Neural cell (in vitro differentiated cells): Measurements from ENCODE around the gene DNAJB2.

ENCODE experiments used
- CTCF ChIP-seq: fragments of 450-650 bp; IDR thresholded peaks from 2 replicates; pipeline ENCODE4 v1.5.1; 2014; ENCODE audit warnings: antibody characterized with exemption, mild to moderate bottlenecking, moderate library complexity; ENCODE audit not compliant: poor library complexity, severe bottlenecking
- EP300 ChIP-seq: fragments of 450-650 bp; conservative IDR thresholded peaks from 2 replicates; pipeline ENCODE4 v1.6.1; 2014; ENCODE audit warnings: antibody characterized with exemption, mild to moderate bottlenecking, moderate library complexity; ENCODE audit not compliant: poor library complexity, severe bottlenecking
- EZH2 ChIP-seq: fragments of 200-600, 300-800 bp; shearing (Covaris generic), sonication (generic); IDR thresholded peaks from 2 replicates; pipeline ENCODE4 v1.6.1; 2014; ENCODE audit warnings: antibody characterized with exemption, low read length, borderline replicate concordance, mild to moderate bottlenecking; ENCODE audit not compliant: insufficient read depth, poor library complexity, severe bottlenecking
- MXI1 ChIP-seq: fragments of 450-650 bp; conservative IDR thresholded peaks from 2 replicates; pipeline ENCODE4 v1.6.1; 2014; ENCODE audit warnings: antibody characterized with exemption, mild to moderate bottlenecking; ENCODE audit not compliant: poor library complexity, severe bottlenecking
- POLR2AphosphoS5 ChIP-seq: IDR thresholded peaks from 2 replicates; pipeline ENCODE4 v1.6.1; 2012
- RAD21 ChIP-seq: fragments of 450-650 bp; conservative IDR thresholded peaks from 2 replicates; pipeline ENCODE4 v1.6.1; 2014; ENCODE audit warnings: antibody characterized with exemption, mild to moderate bottlenecking, moderate library complexity
- SMC3 ChIP-seq: fragments of 450-650 bp; conservative IDR thresholded peaks from 2 replicates; pipeline ENCODE4 v1.6.1; 2014; ENCODE audit warnings: antibody characterized with exemption, mild to moderate bottlenecking, moderate library complexity; ENCODE audit not compliant: poor library complexity
- TAF1 ChIP-seq: IDR thresholded peaks from 2 replicates; pipeline ENCODE4 v1.6.1; 2012; ENCODE audit warnings: low read depth
- TF ChIP-seq, protein P1 (sequence below): IDR thresholded peaks from 2 replicates; pipeline ENCODE4 v1.6.1; 2012; ENCODE audit warnings: borderline replicate concordance

GRCh38 chr2:219286436-219287115, 7.4 kb downstream of the DNAJB2 start:
- TF ChIP-seq CTCF, result no peak
- TF ChIP-seq EZH2, result no peak
- no peak for TF ChIP-seq EP300
- TF ChIP-seq, protein P1, sequence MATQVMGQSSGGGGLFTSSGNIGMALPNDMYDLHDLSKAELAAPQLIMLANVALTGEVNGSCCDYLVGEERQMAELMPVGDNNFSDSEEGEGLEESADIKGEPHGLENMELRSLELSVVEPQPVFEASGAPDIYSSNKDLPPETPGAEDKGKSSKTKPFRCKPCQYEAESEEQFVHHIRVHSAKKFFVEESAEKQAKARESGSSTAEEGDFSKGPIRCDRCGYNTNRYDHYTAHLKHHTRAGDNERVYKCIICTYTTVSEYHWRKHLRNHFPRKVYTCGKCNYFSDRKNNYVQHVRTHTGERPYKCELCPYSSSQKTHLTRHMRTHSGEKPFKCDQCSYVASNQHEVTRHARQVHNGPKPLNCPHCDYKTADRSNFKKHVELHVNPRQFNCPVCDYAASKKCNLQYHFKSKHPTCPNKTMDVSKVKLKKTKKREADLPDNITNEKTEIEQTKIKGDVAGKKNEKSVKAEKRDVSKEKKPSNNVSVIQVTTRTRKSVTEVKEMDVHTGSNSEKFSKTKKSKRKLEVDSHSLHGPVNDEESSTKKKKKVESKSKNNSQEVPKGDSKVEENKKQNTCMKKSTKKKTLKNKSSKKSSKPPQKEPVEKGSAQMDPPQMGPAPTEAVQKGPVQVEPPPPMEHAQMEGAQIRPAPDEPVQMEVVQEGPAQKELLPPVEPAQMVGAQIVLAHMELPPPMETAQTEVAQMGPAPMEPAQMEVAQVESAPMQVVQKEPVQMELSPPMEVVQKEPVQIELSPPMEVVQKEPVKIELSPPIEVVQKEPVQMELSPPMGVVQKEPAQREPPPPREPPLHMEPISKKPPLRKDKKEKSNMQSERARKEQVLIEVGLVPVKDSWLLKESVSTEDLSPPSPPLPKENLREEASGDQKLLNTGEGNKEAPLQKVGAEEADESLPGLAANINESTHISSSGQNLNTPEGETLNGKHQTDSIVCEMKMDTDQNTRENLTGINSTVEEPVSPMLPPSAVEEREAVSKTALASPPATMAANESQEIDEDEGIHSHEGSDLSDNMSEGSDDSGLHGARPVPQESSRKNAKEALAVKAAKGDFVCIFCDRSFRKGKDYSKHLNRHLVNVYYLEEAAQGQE, result no peak
- no peak for TF ChIP-seq POLR2AphosphoS5
- TF ChIP-seq RAD21, result no peak
- no peak for TF ChIP-seq SMC3
- no peak for TF ChIP-seq MXI1
- TF ChIP-seq TAF1, result no peak
